Skeletal muscle satellite cell (primary cell): Measurements from ENCODE around the gene NDUFC1.

Experiments
- H3K27me3 ChIP-seq: 2 replicates; pipeline ENCODE4 v1.7.0; 2013; ENCODE audit warnings: low read length; ENCODE audit not compliant: control insufficient read depth, insufficient read depth
- H3K36me3 ChIP-seq: 2 replicates; pipeline ENCODE4 v1.7.0; 2013; ENCODE audit warnings: mild to moderate bottlenecking, control low read depth, low read length; ENCODE audit not compliant: insufficient read depth
- H3K4me1 ChIP-seq: 2 replicates; pipeline ENCODE4 v1.7.0; 2013; ENCODE audit warnings: low read length; ENCODE audit not compliant: control insufficient read depth, insufficient read depth
- H3K4me2 ChIP-seq: 2 replicates; pipeline ENCODE4 v1.7.0; 2013; ENCODE audit warnings: mild to moderate bottlenecking, low read length
- H3K4me3 ChIP-seq: 2 replicates; pipeline ENCODE4 v1.7.0; 2013; ENCODE audit warnings: low read length
- H3K9ac ChIP-seq: 2 replicates; pipeline ENCODE4 v1.7.0; 2013; ENCODE audit warnings: mild to moderate bottlenecking, low read depth, low read length, moderate library complexity
- H3K9me3 ChIP-seq: replicated peaks from 2 replicates; pipeline ENCODE4 v1.7.0; 2013; ENCODE audit warnings: mild to moderate bottlenecking, control low read depth, low read length

NDUFC1 gene

GRCh38 chr4:139295206-139295941 is 6.9 kb downstream of the NDUFC1 start:
- Histone ChIP-seq H3K36me3 (peaks cover 6% of the 10 kb centered on the region), H3K4me2 (peak overlapping the region; percentile 87), H3K4me3 (peak overlapping the region; percentile 89), H3K4me1 (peaks cover 26% of the 10 kb centered on the region), H3K9ac (peak overlapping the region; percentile 92), H3K9me3 (no peaks in the 10 kb centered on the region), H3K27me3 (no peaks in the 10 kb centered on the region)

GRCh38 chr4:139286186-139286698 is 16.0 kb downstream of the NDUFC1 start:
- H3K4me1 ChIP-seq: peaks cover 9% of the 10 kb centered on the region
- no peak overlapping the region for H3K9ac ChIP-seq
- H3K4me2 ChIP-seq: no peak overlapping the region
- H3K36me3 ChIP-seq: peaks cover 2% of the 10 kb centered on the region
- no peaks in the 10 kb centered on the region for H3K27me3 ChIP-seq
- H3K4me3 ChIP-seq: no peak overlapping the region
- H3K9me3 ChIP-seq: no peaks in the 10 kb centered on the region

GRCh38 chr4:139282721-139283075 is 19.6 kb downstream of the NDUFC1 start:
- H3K9ac ChIP-seq: no peak overlapping the region
- no peak overlapping the region for H3K4me3 ChIP-seq
- no peaks in the 10 kb centered on the region for H3K27me3 ChIP-seq

GRCh38 chr4:139282065-139282720 is 20.1 kb downstream of the NDUFC1 start:
- Histone ChIP-seq H3K9ac (no peak overlapping the region), H3K4me3 (no peak overlapping the region), H3K27me3 (no peaks in the 10 kb centered on the region), H3K9me3 (no peaks in the 10 kb centered on the region), H3K4me1 (peaks cover 17% of the 10 kb centered on the region), H3K4me2 (no peak overlapping the region), H3K36me3 (no peaks in the 10 kb centered on the region)

More at GRCh38 chr4:139282721-139283075, 19.6 kb downstream of the NDUFC1 start:
- H3K4me2 ChIP-seq: no peak overlapping the region
- no peaks in the 10 kb centered on the region for H3K36me3 ChIP-seq
- H3K9me3 ChIP-seq: no peaks in the 10 kb centered on the region
- H3K4me1 ChIP-seq: peaks cover 17% of the 10 kb centered on the region

- H3K9me3 ChIP-seq: no peaks in the 10 kb centered on the region
- H3K4me2 ChIP-seq: peak within 1 kb of the TSS; percentile 94
- H3K4me1 ChIP-seq: peaks cover 17% of the 10 kb centered on the region
- no peaks in the 10 kb centered on the region for H3K36me3 ChIP-seq
- peak within 1 kb of the TSS; percentile 62 for H3K9ac ChIP-seq
- H3K4me3 ChIP-seq: peak within 1 kb of the TSS; percentile 73
- no peaks in the 10 kb centered on the region for H3K27me3 ChIP-seq
Measured at GRCh38 chr4:139279760-139280620, 22.3 kb downstream of the NDUFC1 start, which contains the start of gene MGARP. Gene MGARP, minus strand, starts transcription at chr4:139280225. Its CDS starts 67 bp downstream, at chr4:139280158.

- no peaks in the 10 kb centered on the region for H3K9me3 ChIP-seq
- peak overlapping the region; percentile 73 for H3K4me3 ChIP-seq
- H3K4me1 ChIP-seq: peaks cover 17% of the 10 kb centered on the region
- H3K27me3 ChIP-seq: no peaks in the 10 kb centered on the region
- H3K36me3 ChIP-seq: no peaks in the 10 kb centered on the region
- peak overlapping the region; percentile 62 for H3K9ac ChIP-seq
- peak overlapping the region; percentile 94 for H3K4me2 ChIP-seq
Measured at GRCh38 chr4:139278912-139279759, 23.1 kb downstream of the NDUFC1 start.

- Histone ChIP-seq H3K9me3 (no peaks in the 10 kb centered on the region), H3K4me3 (no peak overlapping the region), H3K4me1 (peaks cover 17% of the 10 kb centered on the region), H3K27me3 (no peaks in the 10 kb centered on the region), H3K9ac (no peak overlapping the region), H3K36me3 (no peaks in the 10 kb centered on the region), H3K4me2 (no peak overlapping the region)
Measured at GRCh38 chr4:139278485-139278884, 23.8 kb downstream of the NDUFC1 start.

- Histone ChIP-seq H3K4me2 (no peak overlapping the region), H3K4me3 (no peak overlapping the region), H3K27me3 (no peaks in the 10 kb centered on the region), H3K4me1 (peaks cover 8% of the 10 kb centered on the region), H3K9ac (no peak overlapping the region), H3K9me3 (no peaks in the 10 kb centered on the region), H3K36me3 (no peaks in the 10 kb centered on the region)
Measured at GRCh38 chr4:139275281-139275735, 27.0 kb downstream of the NDUFC1 start.

GRCh38 chr4:139274790-139275189 is 27.5 kb downstream of the NDUFC1 start:
- Histone ChIP-seq H3K4me1 (peaks cover 7% of the 10 kb centered on the region), H3K4me3 (no peak overlapping the region), H3K36me3 (no peaks in the 10 kb centered on the region), H3K27me3 (no peaks in the 10 kb centered on the region), H3K9ac (no peak overlapping the region), H3K4me2 (no peak overlapping the region), H3K9me3 (no peaks in the 10 kb centered on the region)

GRCh38 chr4:139273835-139274234 is 28.4 kb downstream of the NDUFC1 start:
- Histone ChIP-seq H3K4me2 (no peak overlapping the region), H3K36me3 (no peaks in the 10 kb centered on the region), H3K4me3 (no peak overlapping the region), H3K4me1 (no peaks in the 10 kb centered on the region), H3K9ac (no peak overlapping the region), H3K27me3 (no peaks in the 10 kb centered on the region), H3K9me3 (no peaks in the 10 kb centered on the region)
